Liver (tissue), 9 donors: ENCODE results near the gene COX10. TPM values are rescaled to one million over a fixed set of nuclear protein-coding genes. Genes with fewer than 3 reads are reported as not detected.
A peak's percentile ranks its signal among the peaks of the same experiment; 100 is the strongest.

Experiments used
- DNase-seq: peaks from one replicate; pipeline ENCODE4 v3.0.0-alpha.2; 2017; ENCODE audit warnings: low spot score
- H3K27ac ChIP-seq, 2 donors: one replicate each; pipeline ENCODE4 v1.7.0; 2013; ENCODE audit warnings: inconsistent platforms in 2 of 2, low read length in 2 of 2, control low read depth in 1 of 2, low read depth in 1 of 2, mild to moderate bottlenecking in 1 of 2
- H3K27me3 ChIP-seq, 4 donors: one replicate each; pipeline versions ENCODE4 v1.6.1 to v1.7.0; 2013; ENCODE audit warnings: low read length in 3 of 4, inconsistent platforms in 1 of 4, mild to moderate bottlenecking in 1 of 4, moderate library complexity in 1 of 4; ENCODE audit not compliant: control insufficient read depth in 4 of 4, insufficient read depth in 4 of 4
- H3K36me3 ChIP-seq, 4 donors: one replicate each; pipeline versions ENCODE4 v1.6.1 to v1.7.0; 2013; ENCODE audit warnings: low read length in 3 of 4, mild to moderate bottlenecking in 3 of 4, low read depth in 1 of 4, moderate library complexity in 1 of 4; ENCODE audit not compliant: control insufficient read depth in 4 of 4, insufficient read depth in 3 of 4
- H3K4me1 ChIP-seq, 4 donors: one replicate each; pipeline versions ENCODE4 v1.6.1 to v1.7.0; 2013; ENCODE audit warnings: low read length in 3 of 4, mild to moderate bottlenecking in 3 of 4, moderate library complexity in 1 of 4; ENCODE audit not compliant: control insufficient read depth in 4 of 4, insufficient read depth in 4 of 4
- H3K4me3 ChIP-seq, 3 donors: one replicate each; pipeline versions ENCODE4 v1.6.1 to v1.7.0; 2013; ENCODE audit warnings: low read length in 3 of 3, control low read depth in 1 of 3, low read depth in 1 of 3, mild to moderate bottlenecking in 1 of 3
- H3K9ac ChIP-seq, 2 donors: one replicate each; pipeline ENCODE4 v1.7.0; 2013; ENCODE audit warnings: low read length in 2 of 2, mild to moderate bottlenecking in 2 of 2, moderate library complexity in 2 of 2, control low read depth in 1 of 2, low read depth in 1 of 2
- H3K9me3 ChIP-seq, 4 donors: one replicate each; pipeline versions ENCODE4 v1.6.1 to v1.7.0; 2013; ENCODE audit warnings: low read length in 3 of 4; ENCODE audit not compliant: control insufficient read depth in 4 of 4
- FOXA1 ChIP-seq: IDR thresholded peaks from 2 replicates; pipeline ENCODE4 v1.6.1; 2016; ENCODE audit warnings: antibody characterized with exemption
- FOXA2 ChIP-seq: IDR thresholded peaks from 2 replicates; pipeline ENCODE4 v1.6.1; 2016; ENCODE audit warnings: antibody characterized with exemption
- GABPA ChIP-seq, 2 donors: IDR thresholded peaks in 1 of 2; conservative IDR thresholded peaks in 1 of 2; 2 replicates each; pipeline ENCODE4 v1.6.1; 2016; ENCODE audit warnings: antibody characterized with exemption in 2 of 2, mild to moderate bottlenecking in 1 of 2, moderate library complexity in 1 of 2
- HNF4A ChIP-seq, 2 donors: conservative IDR thresholded peaks; 2 replicates each; pipeline ENCODE4 v1.6.1; 2016; ENCODE audit warnings: antibody characterized with exemption in 2 of 2, mild to moderate bottlenecking in 2 of 2
- HNF4G ChIP-seq: IDR thresholded peaks from 2 replicates; pipeline ENCODE4 v1.6.1; 2016; ENCODE audit warnings: antibody characterized with exemption
- NR2F2 ChIP-seq: IDR thresholded peaks from 2 replicates; pipeline ENCODE4 v1.6.1; 2016; ENCODE audit warnings: antibody characterized with exemption
- RAD21 ChIP-seq, 2 donors: IDR thresholded peaks; 2 replicates each; pipeline ENCODE4 v1.6.1; 2016; ENCODE audit warnings: antibody characterized with exemption in 2 of 2, mild to moderate bottlenecking in 2 of 2
- RXRA ChIP-seq, 2 donors: IDR thresholded peaks; 2 replicates each; pipeline ENCODE4 v1.6.1; 2017 to 2018; ENCODE audit warnings: antibody characterized with exemption in 2 of 2, mild to moderate bottlenecking in 1 of 2
- SP1 ChIP-seq: IDR thresholded peaks from 2 replicates; pipeline ENCODE4 v1.6.1; 2018; ENCODE audit warnings: antibody characterized with exemption, mild to moderate bottlenecking
- TAF1 ChIP-seq: conservative IDR thresholded peaks from 2 replicates; pipeline ENCODE4 v1.6.1; 2016; ENCODE audit warnings: antibody characterized with exemption, mild to moderate bottlenecking
- YY1 ChIP-seq: IDR thresholded peaks from 2 replicates; pipeline ENCODE4 v1.6.1; 2016; ENCODE audit warnings: antibody characterized with exemption, mild to moderate bottlenecking
- WGBS: extraction: QIAGEN DNeasy Blood & Tissue Kit; methylation state at CpG from one replicate; pipeline ENCODE4 v1.1.7; 2013; 5-methylcytosine and 5-hydroxymethylcytosine counted together
- polyA plus RNA-seq, 2 donors: library from polyadenylated mRNA; stranded (reverse) in 1 of 2; unstranded in 1 of 2; fragments of 200-250 nt in 1 of 2; fragments of >200 nt in 1 of 2; fragmentation: Nextera tagmentation in 1 of 2; extraction: Ambion mirVana in 1 of 2; gene quantifications; one replicate each; pipeline versions ENCODE4 v1.2.1 to v1.2.3, GENCODE V29; 2013 to 2015
- total RNA-seq, 2 donors: library from RNA; depleted of rRNA; stranded (reverse); fragments of >200 nt; gene quantifications; one replicate each; pipeline ENCODE4 v1.2.3, GENCODE V29; 2014
- TF ChIP-seq, protein P1 (sequence below): IDR thresholded peaks from 2 replicates; pipeline ENCODE4 v1.6.1; 2016; ENCODE audit warnings: antibody characterized with exemption
- TF ChIP-seq, protein P2 (sequence below): IDR thresholded peaks from 2 replicates; pipeline ENCODE4 v1.6.1; 2016; ENCODE audit warnings: antibody characterized with exemption, mild to moderate bottlenecking
- TF ChIP-seq, protein P3 (sequence below): IDR thresholded peaks from 2 replicates; pipeline ENCODE4 v1.6.1; 2016; ENCODE audit warnings: antibody characterized with exemption
- TF ChIP-seq, protein P4 (sequence below): IDR thresholded peaks from 2 replicates; pipeline ENCODE4 v1.6.1; 2016; ENCODE audit warnings: antibody characterized with exemption
- TF ChIP-seq, protein P5 (sequence below): fragments of 150-350 bp; IDR thresholded peaks from 2 replicates; pipeline ENCODE4 v1.5.1; 2017; ENCODE audit warnings: improper control_type of control experiment, low read depth, low read length; ENCODE audit not compliant: missing input control
- donor health status: healthy.
- donor health status: healthy.
- donor health status: healthy.
- donor health status: healthy.
- donor health status: healthy.

The COX10 gene
- total and polyA plus RNA-seq, 4 donors: 7.0 to 15.1 (median 8.7) TPM

DNA sequence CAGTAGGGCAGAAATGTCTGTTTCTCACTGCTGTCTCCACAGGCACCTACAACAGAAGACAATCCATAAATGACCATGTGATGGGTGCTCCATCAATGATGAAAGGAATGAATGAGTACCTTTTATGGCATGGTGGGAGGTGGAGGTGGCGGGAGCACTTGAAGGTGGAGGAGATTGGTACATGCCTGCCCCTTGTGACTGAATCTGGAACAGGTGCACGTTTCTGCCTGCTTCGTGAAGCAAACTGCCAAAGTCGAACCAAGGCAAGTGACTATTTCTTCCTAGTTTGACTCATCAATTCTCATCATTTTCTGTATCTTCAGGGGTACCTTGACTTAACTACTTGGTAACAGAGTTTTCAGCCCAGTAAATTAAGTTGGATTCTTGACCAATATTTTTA lies 141.9 kb downstream of the COX10 start:
- 88% methylated on average over 4 of the region's 4 CpGs for WGBS
- no peak for DNase-seq
- Histone ChIP-seq H3K9me3 (no peaks in the 10 kb centered on the region), H3K4me1 (peaks cover 4 to 18% (median 10%) of the 10 kb centered on the region in 4 donors), H3K9ac (no peak overlapping the region), H3K27me3 (no peaks in the 10 kb centered on the region), H3K27ac (no peak overlapping the region), H3K4me3 (no peak overlapping the region), H3K36me3 (peaks cover 0 to 3% (median 0%) of the 10 kb centered on the region in 4 donors)
- TF ChIP-seq SP1: no peak
- no peak for TF ChIP-seq NR2F2
- TF ChIP-seq, protein P1, sequence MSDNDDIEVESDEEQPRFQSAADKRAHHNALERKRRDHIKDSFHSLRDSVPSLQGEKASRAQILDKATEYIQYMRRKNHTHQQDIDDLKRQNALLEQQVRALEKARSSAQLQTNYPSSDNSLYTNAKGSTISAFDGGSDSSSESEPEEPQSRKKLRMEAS: no peak
- no peak for TF ChIP-seq FOXA1
- TF ChIP-seq, protein P2, sequence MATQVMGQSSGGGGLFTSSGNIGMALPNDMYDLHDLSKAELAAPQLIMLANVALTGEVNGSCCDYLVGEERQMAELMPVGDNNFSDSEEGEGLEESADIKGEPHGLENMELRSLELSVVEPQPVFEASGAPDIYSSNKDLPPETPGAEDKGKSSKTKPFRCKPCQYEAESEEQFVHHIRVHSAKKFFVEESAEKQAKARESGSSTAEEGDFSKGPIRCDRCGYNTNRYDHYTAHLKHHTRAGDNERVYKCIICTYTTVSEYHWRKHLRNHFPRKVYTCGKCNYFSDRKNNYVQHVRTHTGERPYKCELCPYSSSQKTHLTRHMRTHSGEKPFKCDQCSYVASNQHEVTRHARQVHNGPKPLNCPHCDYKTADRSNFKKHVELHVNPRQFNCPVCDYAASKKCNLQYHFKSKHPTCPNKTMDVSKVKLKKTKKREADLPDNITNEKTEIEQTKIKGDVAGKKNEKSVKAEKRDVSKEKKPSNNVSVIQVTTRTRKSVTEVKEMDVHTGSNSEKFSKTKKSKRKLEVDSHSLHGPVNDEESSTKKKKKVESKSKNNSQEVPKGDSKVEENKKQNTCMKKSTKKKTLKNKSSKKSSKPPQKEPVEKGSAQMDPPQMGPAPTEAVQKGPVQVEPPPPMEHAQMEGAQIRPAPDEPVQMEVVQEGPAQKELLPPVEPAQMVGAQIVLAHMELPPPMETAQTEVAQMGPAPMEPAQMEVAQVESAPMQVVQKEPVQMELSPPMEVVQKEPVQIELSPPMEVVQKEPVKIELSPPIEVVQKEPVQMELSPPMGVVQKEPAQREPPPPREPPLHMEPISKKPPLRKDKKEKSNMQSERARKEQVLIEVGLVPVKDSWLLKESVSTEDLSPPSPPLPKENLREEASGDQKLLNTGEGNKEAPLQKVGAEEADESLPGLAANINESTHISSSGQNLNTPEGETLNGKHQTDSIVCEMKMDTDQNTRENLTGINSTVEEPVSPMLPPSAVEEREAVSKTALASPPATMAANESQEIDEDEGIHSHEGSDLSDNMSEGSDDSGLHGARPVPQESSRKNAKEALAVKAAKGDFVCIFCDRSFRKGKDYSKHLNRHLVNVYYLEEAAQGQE: no peak
- TF ChIP-seq RXRA (IDR thresholded peaks at IDR 0.05): no peak
- TF ChIP-seq TAF1: no peak
- no peak for TF ChIP-seq FOXA2
- no peak for TF ChIP-seq YY1
- TF ChIP-seq HNF4A (conservative IDR thresholded peaks at IDR 0.05): no peak
- TF ChIP-seq, protein P3, sequence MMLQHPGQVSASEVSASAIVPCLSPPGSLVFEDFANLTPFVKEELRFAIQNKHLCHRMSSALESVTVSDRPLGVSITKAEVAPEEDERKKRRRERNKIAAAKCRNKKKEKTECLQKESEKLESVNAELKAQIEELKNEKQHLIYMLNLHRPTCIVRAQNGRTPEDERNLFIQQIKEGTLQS: no peak
- TF ChIP-seq, protein P4, sequence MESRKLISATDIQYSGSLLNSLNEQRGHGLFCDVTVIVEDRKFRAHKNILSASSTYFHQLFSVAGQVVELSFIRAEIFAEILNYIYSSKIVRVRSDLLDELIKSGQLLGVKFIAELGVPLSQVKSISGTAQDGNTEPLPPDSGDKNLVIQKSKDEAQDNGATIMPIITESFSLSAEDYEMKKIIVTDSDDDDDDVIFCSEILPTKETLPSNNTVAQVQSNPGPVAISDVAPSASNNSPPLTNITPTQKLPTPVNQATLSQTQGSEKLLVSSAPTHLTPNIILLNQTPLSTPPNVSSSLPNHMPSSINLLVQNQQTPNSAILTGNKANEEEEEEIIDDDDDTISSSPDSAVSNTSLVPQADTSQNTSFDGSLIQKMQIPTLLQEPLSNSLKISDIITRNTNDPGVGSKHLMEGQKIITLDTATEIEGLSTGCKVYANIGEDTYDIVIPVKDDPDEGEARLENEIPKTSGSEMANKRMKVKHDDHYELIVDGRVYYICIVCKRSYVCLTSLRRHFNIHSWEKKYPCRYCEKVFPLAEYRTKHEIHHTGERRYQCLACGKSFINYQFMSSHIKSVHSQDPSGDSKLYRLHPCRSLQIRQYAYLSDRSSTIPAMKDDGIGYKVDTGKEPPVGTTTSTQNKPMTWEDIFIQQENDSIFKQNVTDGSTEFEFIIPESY: no peak
- TF ChIP-seq HNF4G: no peak
- no peak for TF ChIP-seq RAD21 (IDR thresholded peaks at IDR 0.05)
- TF ChIP-seq GABPA (IDR thresholded peaks at IDR 0.05 in 1 of 2, conservative IDR thresholded peaks at IDR 0.05 in 1 of 2): no peak

DNA sequence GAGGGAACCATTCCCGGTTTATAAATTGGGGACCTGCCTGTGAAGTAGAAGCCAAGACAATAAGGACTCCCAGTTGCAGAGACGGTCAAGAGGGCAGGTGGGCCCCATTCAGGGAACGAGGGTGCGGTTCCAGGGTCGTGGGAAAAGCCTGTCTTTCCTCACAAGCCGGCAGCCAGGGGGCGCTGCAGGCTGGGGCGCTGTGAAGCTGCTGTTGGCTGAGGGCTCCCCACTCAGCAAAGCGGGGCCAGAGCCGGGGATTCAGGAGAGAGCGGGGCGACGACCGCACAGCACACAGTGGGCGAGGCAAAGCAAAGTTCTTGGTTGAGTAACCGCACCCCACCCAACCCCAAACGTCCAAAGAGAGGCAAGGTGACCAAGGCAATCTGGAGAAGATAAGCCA lies 142.5 kb downstream of the COX10 start:
- 59% methylated on average over 17 of the region's 17 CpGs for WGBS
- Histone ChIP-seq H3K27ac (no peak overlapping the region), H3K4me1 (peaks cover 4 to 15% (median 8%) of the 10 kb centered on the region in 4 donors), H3K9me3 (no peaks in the 10 kb centered on the region), H3K9ac (no peak overlapping the region), H3K27me3 (no peaks in the 10 kb centered on the region), H3K4me3 (no peak overlapping the region), H3K36me3 (peaks cover 0 to 3% (median 0%) of the 10 kb centered on the region in 4 donors)
- peak; percentile 66 for DNase-seq
- TF ChIP-seq, protein P2: no peak
- TF ChIP-seq HNF4G (no peak), TAF1 (no peak), SP1 (no peak), RAD21 (IDR thresholded peaks at IDR 0.05) (peak; percentile 61 to 84), NR2F2 (no peak)
- TF ChIP-seq, protein P3: no peak
- TF ChIP-seq, protein P5, sequence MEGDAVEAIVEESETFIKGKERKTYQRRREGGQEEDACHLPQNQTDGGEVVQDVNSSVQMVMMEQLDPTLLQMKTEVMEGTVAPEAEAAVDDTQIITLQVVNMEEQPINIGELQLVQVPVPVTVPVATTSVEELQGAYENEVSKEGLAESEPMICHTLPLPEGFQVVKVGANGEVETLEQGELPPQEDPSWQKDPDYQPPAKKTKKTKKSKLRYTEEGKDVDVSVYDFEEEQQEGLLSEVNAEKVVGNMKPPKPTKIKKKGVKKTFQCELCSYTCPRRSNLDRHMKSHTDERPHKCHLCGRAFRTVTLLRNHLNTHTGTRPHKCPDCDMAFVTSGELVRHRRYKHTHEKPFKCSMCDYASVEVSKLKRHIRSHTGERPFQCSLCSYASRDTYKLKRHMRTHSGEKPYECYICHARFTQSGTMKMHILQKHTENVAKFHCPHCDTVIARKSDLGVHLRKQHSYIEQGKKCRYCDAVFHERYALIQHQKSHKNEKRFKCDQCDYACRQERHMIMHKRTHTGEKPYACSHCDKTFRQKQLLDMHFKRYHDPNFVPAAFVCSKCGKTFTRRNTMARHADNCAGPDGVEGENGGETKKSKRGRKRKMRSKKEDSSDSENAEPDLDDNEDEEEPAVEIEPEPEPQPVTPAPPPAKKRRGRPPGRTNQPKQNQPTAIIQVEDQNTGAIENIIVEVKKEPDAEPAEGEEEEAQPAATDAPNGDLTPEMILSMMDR: peak; percentile 47
- TF ChIP-seq, protein P4: no peak
